Neural progenitor cell (in vitro differentiated cells): ENCODE data around the gene PIK3CD.

Experiments
- CTCF ChIP-seq: fragments of 200-600 bp; sonication (generic); IDR thresholded peaks from 2 replicates; pipeline ENCODE4 v1.5.1; 2017; ENCODE audit warnings: antibody characterized with exemption, mild to moderate bottlenecking
- EZH2phosphoT487 ChIP-seq: fragments of 200-600 bp; sonication (generic); IDR thresholded peaks from 2 replicates; pipeline ENCODE4 v1.6.1; 2017; ENCODE audit warnings: antibody characterized with exemption

- no peak for TF ChIP-seq CTCF
- no peak for TF ChIP-seq EZH2phosphoT487
Observed at GRCh38 chr1:9604836-9605235, 46.7 kb upstream of the PIK3CD start.
